T follicular helper cell (primary cell): ENCODE results near the gene WNT8A.

Experiments
- DNase-seq: peaks from one replicate; pipeline ENCODE4 v3.0.0-alpha.2; 2020; ENCODE audit warnings: low read depth

Gene WNT8A

GRCh38 chr5:138140268-138140667 is 56.4 kb downstream of the WNT8A start:
- DNase-seq: no peak
